Stimulated activated CD8-positive, alpha-beta memory T cell treated with anti-CD3 and anti-CD28 coated beads, Interleukin-15, amount 100 ng/mL, for 24 hours (primary cell): Measurements from ENCODE around the gene LHPP.
"Not testable (repeated sequence)": the region's sequence is repeated elsewhere in the genome, so short reads cannot be mapped to it uniquely, and the experiment has no call there.

Experiments
- DNase-seq: peaks from one replicate; pipeline ENCODE4 v3.0.0-alpha.2; 2020; ENCODE audit warnings: low read depth

LHPP gene

DNA sequence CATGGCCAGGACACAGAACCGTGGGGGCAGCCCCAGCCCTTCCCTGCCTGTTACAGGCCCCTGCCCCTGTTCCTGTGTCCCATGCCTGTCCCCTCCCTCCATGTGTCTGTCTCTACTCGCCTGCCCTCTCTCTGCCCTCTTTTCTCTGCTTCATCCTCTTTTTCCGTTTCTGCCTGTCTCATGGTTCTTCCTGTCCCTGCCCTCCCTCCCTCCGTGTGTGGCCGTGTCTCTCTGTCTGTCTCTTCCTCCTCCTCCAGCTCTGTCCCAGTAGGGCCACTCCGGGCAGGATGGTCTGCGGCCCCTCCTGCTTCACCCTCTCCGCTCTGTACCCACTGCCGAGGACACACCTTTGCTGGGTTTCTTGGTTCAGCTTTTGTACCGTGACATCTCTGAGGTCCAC, 145.2 kb downstream of the LHPP start:
- no peak for DNase-seq

GRCh38 chr10:124607693-124608092, 146.1 kb downstream of the LHPP start:
- no peak for DNase-seq

DNA sequence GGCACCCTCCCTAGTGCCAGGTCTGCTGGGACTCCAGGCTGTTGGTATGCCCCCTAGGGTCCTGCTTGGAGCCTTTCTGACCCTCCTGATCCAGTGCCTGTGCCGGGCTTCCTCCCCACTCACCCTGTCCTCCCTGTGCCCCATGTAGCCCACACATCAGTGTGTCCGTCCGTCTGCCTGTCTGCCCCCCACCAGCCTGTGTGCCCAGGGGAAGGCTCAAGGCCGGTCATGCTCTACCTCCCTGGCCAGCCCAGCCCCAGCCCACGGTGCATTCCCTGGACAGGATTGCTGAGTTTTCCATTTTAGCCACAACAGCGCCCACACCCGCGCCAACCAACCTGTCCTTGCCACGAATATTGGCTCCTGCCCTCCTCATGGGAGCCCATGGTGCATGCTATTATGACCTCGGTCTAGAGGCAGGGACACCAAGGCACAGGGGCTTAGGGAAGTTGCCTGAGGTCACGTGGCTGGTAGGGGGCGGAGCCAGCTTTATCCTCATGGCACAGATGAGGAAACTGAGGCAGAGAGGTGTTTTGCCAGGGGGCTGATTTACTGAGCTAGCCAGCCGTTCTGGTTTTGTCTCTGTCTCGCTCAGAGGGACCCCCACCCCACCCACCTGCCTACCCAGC, 146.6 kb downstream of the LHPP start:
- DNase-seq: no peak

- no peak for DNase-seq
Observed at GRCh38 chr10:124609698-124610097, 148.1 kb downstream of the LHPP start.

GRCh38 chr10:124610186-124610585, 148.6 kb downstream of the LHPP start:
- not testable (repeated sequence) for DNase-seq

- DNase-seq: not testable (repeated sequence)
Observed at GRCh38 chr10:124610851-124611250, 149.2 kb downstream of the LHPP start.

GRCh38 chr10:124611738-124612137, 150.1 kb downstream of the LHPP start:
- DNase-seq: no peak

DNA sequence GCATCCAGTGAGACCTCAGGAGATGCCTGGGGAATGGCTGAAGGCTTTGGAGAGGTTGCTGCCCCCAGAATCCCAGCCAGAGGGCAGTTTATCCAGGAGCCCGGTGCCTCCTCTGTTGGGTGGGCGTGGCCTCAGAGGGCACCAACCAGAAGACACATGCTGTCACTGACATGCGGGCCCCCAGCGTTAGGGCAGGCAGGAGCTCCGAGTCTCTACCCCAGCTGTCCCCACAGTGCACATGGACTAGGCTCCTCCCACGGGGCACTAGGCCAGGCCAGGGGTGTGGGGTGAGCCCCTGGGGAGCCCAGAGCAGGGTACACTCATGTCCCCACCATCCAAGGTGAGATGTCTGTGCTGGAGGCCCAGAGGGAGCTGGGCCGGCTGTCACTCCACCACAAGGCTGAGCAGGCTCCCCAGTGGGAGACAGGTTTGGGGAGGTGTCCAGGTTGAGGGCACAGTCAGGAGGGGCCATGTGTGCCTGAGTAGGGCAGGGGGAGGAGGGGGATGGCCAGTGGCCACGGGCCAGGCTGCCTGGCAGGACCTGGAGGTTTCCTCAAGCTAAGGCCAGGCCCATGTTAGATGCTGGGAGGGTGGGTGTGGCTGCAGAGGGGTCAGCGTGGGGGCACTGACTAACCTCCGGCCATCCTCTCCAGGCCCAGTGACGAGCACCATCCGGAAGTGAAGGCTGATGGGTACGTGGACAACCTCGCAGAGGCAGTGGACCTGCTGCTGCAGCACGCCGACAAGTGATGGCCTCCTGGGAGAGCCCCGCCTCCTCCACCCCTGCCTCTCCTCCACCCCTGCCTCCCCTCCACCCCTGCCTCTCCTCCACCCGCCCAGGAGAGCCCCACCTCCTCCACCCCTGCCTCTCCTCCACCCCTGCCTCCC, 151.2 kb downstream of the LHPP start:
- DNase-seq: no peak

DNA sequence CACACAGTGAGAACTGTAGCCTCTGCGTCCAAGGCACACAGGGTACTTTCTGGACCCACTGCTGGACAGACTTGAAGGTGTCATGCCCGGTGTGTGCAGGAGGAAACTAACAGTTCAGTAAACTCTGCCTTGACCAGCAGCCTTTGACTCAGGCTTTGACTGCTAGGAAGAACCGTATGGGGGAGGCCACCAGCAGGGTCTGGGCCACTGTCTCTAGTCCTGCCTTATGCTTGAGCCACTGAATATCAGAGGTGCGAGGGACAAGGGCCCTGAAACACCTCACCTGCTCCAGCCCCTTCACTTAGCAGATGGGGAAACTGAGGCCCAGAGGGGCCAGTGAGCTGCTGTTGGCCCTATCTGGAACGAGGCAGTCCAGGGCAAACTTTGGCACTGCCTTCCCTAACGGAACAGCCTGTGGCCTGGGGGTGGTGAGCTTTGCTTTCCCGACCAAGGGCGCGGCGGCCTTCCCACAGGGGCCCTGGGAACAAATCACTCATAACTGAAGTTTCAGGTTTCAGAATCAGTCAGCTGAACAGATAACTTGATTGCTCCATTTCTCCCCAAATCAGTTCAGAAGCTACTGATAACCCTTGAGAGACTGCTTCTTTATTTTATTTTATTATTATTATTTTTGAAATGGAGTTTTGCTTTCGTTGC, 152.5 kb downstream of the LHPP start:
- no peak for DNase-seq

DNA sequence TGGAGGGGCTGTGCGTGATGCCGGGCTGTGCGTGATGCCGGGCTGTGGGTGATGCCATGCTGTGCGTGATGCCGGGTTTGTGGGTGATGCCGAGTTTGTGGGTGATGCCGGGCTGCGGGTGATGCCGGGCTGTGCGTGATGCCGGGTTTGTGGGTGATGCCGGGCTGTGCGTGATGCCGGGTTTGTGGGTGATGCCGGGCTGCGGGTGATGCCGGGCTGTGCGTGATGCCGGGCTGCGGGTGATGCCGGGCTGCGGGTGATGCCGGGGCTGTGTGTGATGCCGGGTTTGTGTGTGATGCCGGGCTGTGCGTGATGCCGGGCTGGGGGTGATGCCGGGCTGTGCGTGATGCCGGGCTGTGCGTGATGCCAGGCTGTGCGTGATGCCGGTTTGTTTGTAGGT, 153.6 kb downstream of the LHPP start:
- DNase-seq: no peak

- no peak for DNase-seq
Observed at GRCh38 chr10:124616040-124616835, 154.6 kb downstream of the LHPP start.

- DNase-seq: no peak
Observed at GRCh38 chr10:124616836-124617130, 155.2 kb downstream of the LHPP start.

GRCh38 chr10:124618470-124619073, 156.9 kb downstream of the LHPP start:
- no peak for DNase-seq

DNA sequence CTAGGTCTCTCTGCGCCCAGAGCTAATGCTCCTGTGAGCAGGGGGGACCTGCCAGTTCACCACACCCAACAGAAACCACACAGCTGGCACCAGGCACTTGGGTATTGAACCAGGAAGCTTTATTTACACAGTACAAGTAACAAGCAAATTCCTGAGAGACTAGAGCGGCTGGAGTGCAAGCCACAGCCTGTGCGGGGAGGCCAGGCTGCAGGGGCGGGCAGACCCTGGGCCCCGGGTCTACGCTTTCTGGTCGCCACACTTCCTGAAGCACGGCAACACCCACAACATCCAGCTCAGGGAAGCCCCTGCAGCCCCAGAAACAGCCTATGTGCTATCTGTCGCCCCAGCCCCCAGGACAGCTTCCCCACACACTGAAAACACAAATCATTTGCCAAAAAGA, 157.6 kb downstream of the LHPP start:
- DNase-seq: no peak

DNA sequence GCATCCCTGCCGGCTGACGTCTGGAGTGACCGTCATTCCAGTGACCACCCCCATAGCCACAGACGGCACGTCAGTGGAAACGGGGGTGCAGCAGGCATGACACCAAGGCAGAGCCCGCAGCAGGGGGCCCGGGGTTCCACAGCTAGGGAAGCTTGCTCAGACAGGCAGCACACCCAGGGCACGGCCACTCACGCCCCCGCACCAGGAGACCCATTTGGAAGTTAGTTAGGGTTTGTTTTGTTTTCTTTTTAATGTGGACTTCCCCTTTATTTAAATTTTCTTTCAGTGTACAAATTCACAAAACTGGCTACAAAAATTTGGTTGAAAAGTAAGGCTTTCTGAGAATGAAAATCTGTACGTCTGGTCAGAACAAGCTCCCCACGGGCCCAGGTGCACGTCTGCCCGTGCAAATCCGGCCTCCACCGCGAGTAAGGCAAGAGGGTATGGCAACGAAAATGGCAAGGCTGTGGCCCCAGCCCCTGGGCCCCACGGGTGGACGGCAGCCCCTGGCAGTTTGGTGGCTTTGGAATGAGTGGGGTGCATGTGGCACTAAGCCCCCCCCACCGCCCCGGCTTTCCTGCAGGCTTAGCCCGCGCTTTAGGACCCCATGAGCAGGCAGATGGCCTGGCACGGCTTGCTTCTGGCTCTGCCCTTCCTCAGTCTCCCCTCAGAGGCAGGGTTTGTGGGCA, 158.3 kb downstream of the LHPP start:
- no peak for DNase-seq

- DNase-seq: no peak
Observed at GRCh38 chr10:124621637-124622036, 160.0 kb downstream of the LHPP start.

- no peak for DNase-seq
Observed at GRCh38 chr10:124622158-124622557, 160.5 kb downstream of the LHPP start.

DNA sequence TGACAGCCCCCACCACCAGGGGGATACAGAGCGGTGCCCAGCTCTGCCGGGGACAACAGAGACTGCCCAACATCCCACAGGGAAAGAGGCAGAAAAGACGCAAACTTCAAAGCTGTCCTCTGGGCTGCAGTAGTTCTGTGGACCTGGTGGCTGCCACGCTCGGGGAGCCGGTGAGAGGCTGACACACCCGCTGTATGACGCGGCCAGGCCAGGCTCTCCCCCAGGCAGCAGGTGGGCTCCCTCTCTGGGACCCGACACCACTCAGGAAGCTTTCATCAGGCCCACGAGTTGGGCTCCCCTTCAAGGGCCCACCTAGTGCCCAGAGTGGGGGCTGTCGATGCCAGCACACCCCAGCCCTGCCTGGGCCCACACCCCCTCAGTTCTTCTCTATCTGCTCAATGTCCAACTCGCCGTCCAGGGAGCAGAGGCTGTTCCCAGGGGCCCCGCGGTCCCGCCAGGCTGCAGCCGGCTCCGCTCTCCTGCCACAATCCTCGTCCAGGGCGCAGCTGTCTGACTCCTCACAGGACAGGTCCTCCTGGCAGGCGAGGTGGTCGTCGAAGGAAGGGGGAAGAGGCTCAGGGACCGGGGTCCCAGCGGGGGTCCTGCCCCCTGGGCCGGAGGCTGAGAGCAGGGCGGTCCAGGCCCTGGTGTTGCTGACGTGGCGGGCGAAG, 161.4 kb downstream of the LHPP start:
- DNase-seq: no peak

- DNase-seq: no peak
Observed at GRCh38 chr10:124624006-124624405, 162.4 kb downstream of the LHPP start.

DNA sequence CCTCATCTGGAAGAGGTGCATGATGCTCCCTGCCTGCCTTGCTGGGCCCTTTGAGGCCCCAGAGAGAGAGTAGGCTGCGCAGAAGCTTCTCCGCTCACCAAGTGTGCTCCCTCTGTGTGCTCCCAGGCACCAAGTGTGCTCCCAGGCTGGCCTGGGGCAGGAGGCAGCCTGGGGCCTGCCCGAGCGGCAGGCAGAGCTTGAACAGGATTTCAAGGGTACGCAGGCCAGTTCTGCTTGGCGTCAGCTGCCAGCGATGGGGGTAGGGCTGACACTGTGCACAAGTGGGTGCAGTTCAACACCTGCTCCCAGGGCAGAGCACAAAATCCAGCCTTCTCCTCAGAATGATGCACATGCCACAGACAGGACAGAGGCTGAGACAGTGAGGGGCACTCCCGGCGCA, 162.8 kb downstream of the LHPP start:
- DNase-seq: no peak

GRCh38 chr10:124624895-124625294, 163.3 kb downstream of the LHPP start:
- no peak for DNase-seq
